HepG2 (cell line): ENCODE results near the gene EIF4G3. TPM values are rescaled to one million over a fixed set of nuclear protein-coding genes. Genes with fewer than 3 reads are reported as not detected.

ENCODE experiments used
- ARHGAP35 ChIP-seq: sonication (generic); formaldehyde crosslinking; IDR thresholded peaks from 2 replicates; pipeline ENCODE4 v1.9.0; 2022; ENCODE audit warnings: mild to moderate bottlenecking, inconsistent platforms, moderate library complexity, missing genetic modification reagents, borderline replicate concordance
- GZF1 ChIP-seq: sonication (generic); formaldehyde crosslinking; IDR thresholded peaks from 2 replicates; pipeline ENCODE4 v1.5.1; 2020; ENCODE audit warnings: mild to moderate bottlenecking, missing genetic modification reagents
- SOX13 ChIP-seq, 3 experiments: fragments of 450-650 bp in 1 of 3; sonication (generic) in 1 of 3; formaldehyde crosslinking in 1 of 3; IDR thresholded peaks in 2 of 3; conservative IDR thresholded peaks in 1 of 3; 2 replicates each; pipeline versions ENCODE4 v1.5.0 to v1.6.1; 2016 to 2020; ENCODE audit warnings: antibody characterized with exemption in 1 of 3, mild to moderate bottlenecking in 1 of 3, missing compliant biosample characterization in 1 of 3, missing genetic modification reagents in 1 of 3, moderate library complexity in 1 of 3
- THAP11 ChIP-seq: IDR thresholded peaks from 2 replicates; pipeline ENCODE4 v1.6.1; 2016; ENCODE audit warnings: missing biosample characterization, missing genetic modification reagents
- ZBED4 ChIP-seq: sonication (generic); formaldehyde crosslinking; IDR thresholded peaks from 2 replicates; pipeline ENCODE4 v1.4.0; 2020; ENCODE audit warnings: missing genetic modification reagents, borderline replicate concordance
- ZBTB2 ChIP-seq: sonication (generic); formaldehyde crosslinking; IDR thresholded peaks from 2 replicates; pipeline ENCODE4 v1.8.0; 2022; ENCODE audit warnings: low read depth, missing genetic modification reagents
- ZNF577 ChIP-seq: sonication (generic); formaldehyde crosslinking; IDR thresholded peaks from 2 replicates; pipeline ENCODE4 v1.4.0; 2020; ENCODE audit warnings: mild to moderate bottlenecking, low read depth, missing genetic modification reagents, borderline replicate concordance
- ZSCAN29 ChIP-seq: sonication (generic); formaldehyde crosslinking; conservative IDR thresholded peaks from 2 replicates; pipeline ENCODE4 v1.4.0; 2020; ENCODE audit warnings: mild to moderate bottlenecking, missing genetic modification reagents
- polyA plus RNA-seq, 8 experiments: library from polyadenylated mRNA; depleted of rRNA in 3 of 8; stranded (reverse) in 7 of 8; unstranded in 1 of 8; fragments of >200 nt; fragmentation: Illumina TruSeq in 4 of 8; extraction: Trizol in 4 of 8; gene quantifications; 2 replicates each; pipeline versions ENCODE4 v1.2.1 to v1.2.3, GENCODE V29; 2011 to 2016; ENCODE audit warnings: low read depth in 4 of 8, missing spikeins in 1 of 8, mixed read lengths in 1 of 8; ENCODE audit not compliant: insufficient read depth in 1 of 8
- total RNA-seq, 5 experiments: library from RNA; depleted of rRNA; stranded (reverse); fragments of >200 nt; fragmentation: Illumina TruSeq; extraction: Trizol; gene quantifications; 2 replicates each; pipeline ENCODE4 v1.2.3, GENCODE V29; 2016; ENCODE audit warnings: low read depth in 1 of 5
- TF ChIP-seq, protein P1 (sequence below): sonication (generic); formaldehyde crosslinking; IDR thresholded peaks from 2 replicates; pipeline ENCODE4 v1.9.0; 2021; ENCODE audit warnings: mild to moderate bottlenecking, missing genetic modification reagents
- TF ChIP-seq, protein P2 (sequence below): sonication (generic); formaldehyde crosslinking; conservative IDR thresholded peaks from 2 replicates; pipeline ENCODE4 v1.4.0; 2020; ENCODE audit warnings: mild to moderate bottlenecking, missing genetic modification reagents, moderate library complexity

Gene EIF4G3
- total and polyA plus RNA-seq, 2 of the 13 experiments (the other 11 are each of a cell fraction or from before 2014, with no cell fraction given) = 22.2 to 27.6 TPM

GRCh38 chr1:20786253-20787028 lies 390.3 kb downstream of the EIF4G3 start (continued):
- TF ChIP-seq, protein P1, sequence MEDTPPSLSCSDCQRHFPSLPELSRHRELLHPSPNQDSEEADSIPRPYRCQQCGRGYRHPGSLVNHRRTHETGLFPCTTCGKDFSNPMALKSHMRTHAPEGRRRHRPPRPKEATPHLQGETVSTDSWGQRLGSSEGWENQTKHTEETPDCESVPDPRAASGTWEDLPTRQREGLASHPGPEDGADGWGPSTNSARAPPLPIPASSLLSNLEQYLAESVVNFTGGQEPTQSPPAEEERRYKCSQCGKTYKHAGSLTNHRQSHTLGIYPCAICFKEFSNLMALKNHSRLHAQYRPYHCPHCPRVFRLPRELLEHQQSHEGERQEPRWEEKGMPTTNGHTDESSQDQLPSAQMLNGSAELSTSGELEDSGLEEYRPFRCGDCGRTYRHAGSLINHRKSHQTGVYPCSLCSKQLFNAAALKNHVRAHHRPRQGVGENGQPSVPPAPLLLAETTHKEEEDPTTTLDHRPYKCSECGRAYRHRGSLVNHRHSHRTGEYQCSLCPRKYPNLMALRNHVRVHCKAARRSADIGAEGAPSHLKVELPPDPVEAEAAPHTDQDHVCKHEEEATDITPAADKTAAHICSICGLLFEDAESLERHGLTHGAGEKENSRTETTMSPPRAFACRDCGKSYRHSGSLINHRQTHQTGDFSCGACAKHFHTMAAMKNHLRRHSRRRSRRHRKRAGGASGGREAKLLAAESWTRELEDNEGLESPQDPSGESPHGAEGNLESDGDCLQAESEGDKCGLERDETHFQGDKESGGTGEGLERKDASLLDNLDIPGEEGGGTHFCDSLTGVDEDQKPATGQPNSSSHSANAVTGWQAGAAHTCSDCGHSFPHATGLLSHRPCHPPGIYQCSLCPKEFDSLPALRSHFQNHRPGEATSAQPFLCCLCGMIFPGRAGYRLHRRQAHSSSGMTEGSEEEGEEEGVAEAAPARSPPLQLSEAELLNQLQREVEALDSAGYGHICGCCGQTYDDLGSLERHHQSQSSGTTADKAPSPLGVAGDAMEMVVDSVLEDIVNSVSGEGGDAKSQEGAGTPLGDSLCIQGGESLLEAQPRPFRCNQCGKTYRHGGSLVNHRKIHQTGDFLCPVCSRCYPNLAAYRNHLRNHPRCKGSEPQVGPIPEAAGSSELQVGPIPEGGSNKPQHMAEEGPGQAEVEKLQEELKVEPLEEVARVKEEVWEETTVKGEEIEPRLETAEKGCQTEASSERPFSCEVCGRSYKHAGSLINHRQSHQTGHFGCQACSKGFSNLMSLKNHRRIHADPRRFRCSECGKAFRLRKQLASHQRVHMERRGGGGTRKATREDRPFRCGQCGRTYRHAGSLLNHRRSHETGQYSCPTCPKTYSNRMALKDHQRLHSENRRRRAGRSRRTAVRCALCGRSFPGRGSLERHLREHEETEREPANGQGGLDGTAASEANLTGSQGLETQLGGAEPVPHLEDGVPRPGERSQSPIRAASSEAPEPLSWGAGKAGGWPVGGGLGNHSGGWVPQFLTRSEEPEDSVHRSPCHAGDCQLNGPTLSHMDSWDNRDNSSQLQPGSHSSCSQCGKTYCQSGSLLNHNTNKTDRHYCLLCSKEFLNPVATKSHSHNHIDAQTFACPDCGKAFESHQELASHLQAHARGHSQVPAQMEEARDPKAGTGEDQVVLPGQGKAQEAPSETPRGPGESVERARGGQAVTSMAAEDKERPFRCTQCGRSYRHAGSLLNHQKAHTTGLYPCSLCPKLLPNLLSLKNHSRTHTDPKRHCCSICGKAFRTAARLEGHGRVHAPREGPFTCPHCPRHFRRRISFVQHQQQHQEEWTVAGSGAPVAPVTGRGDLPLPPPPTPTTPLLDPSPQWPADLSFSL (CRISPR knock-in tag) = no peak
- TF ChIP-seq ZBTB2 (CRISPR knock-in tag) = peak; percentile 85
- TF ChIP-seq ZSCAN29 (CRISPR knock-in tag) = 0 out of 2 replicates have a peak, but pooled peaks have one; percentile 44
- no peak for TF ChIP-seq ZBED4 (CRISPR knock-in tag)
- TF ChIP-seq, protein P2, sequence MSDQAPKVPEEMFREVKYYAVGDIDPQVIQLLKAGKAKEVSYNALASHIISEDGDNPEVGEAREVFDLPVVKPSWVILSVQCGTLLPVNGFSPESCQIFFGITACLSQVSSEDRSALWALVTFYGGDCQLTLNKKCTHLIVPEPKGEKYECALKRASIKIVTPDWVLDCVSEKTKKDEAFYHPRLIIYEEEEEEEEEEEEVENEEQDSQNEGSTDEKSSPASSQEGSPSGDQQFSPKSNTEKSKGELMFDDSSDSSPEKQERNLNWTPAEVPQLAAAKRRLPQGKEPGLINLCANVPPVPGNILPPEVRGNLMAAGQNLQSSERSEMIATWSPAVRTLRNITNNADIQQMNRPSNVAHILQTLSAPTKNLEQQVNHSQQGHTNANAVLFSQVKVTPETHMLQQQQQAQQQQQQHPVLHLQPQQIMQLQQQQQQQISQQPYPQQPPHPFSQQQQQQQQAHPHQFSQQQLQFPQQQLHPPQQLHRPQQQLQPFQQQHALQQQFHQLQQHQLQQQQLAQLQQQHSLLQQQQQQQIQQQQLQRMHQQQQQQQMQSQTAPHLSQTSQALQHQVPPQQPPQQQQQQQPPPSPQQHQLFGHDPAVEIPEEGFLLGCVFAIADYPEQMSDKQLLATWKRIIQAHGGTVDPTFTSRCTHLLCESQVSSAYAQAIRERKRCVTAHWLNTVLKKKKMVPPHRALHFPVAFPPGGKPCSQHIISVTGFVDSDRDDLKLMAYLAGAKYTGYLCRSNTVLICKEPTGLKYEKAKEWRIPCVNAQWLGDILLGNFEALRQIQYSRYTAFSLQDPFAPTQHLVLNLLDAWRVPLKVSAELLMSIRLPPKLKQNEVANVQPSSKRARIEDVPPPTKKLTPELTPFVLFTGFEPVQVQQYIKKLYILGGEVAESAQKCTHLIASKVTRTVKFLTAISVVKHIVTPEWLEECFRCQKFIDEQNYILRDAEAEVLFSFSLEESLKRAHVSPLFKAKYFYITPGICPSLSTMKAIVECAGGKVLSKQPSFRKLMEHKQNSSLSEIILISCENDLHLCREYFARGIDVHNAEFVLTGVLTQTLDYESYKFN (CRISPR knock-in tag) = peak; percentile 48
- TF ChIP-seq SOX13 (IDR thresholded peaks at IDR 0.05) = no peak
- no peak for TF ChIP-seq SOX13 (CRISPR knock-in tag; conservative IDR thresholded peaks at IDR 0.05 in 1 of 2, IDR thresholded peaks at IDR 0.05 in 1 of 2)
- no peak for TF ChIP-seq ZNF577 (CRISPR knock-in tag)
- TF ChIP-seq ARHGAP35 (CRISPR knock-in tag) = peak; percentile 93
- no peak for TF ChIP-seq GZF1
- peak; percentile 73 for TF ChIP-seq THAP11 (CRISPR knock-in tag)
